ENCODE data around the gene MTO1. TPM values are rescaled to one million over a fixed set of nuclear protein-coding genes. Genes with fewer than 3 reads are reported as not detected.

MTO1 gene
- total RNA-seq, 1 experiment from 2014 or later = 32.4 TPM

DNA sequence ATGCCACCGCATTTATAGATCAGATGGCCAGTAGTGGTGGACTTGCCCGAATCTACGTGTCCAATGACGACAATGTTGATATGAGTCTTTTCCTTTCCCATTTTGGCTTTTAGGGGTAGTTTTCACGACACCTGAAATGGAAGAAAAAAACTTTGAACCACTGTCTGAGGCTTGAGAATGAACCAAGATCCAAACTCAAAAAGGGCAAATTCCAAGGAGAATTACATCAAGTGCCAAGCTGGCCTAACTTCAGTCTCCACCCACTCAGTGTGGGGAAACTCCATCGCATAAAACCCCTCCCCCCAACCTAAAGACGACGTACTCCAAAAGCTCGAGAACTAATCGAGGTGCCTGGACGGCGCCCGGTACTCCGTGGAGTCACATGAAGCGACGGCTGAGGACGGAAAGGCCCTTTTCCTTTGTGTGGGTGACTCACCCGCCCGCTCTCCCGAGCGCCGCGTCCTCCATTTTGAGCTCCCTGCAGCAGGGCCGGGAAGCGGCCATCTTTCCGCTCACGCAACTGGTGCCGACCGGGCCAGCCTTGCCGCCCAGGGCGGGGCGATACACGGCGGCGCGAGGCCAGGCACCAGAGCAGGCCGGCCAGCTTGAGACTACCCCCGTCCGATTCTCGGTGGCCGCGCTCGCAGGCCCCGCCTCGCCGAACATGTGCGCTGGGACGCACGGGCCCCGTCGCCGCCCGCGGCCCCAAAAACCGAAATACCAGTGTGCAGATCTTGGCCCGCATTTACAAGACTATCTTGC, 58.6 kb downstream of the MTO1 start (continued):
- TF ChIP-seq NR2C2 (CRISPR knock-in tag; IDR thresholded peaks at IDR 0.05) = 0 out of 2 replicates have a peak, but pooled peaks have one; percentile 59

GRCh38 chr6:73520688-73521350, 59.3 kb downstream of the MTO1 start, which contains the start of gene EEF1A1:
EEF1A1 (minus strand) TSS chr6:73521032; CDS start chr6:73520026, 1,006 bp downstream.
- Mint-ChIP-seq H3K9me3 (no peaks in the 10 kb centered on the region), H3K4me1 (peaks cover 55% of the 10 kb centered on the region), H3K27me3 (ENCODE audit: low read depth) (peaks cover 12% of the 10 kb centered on the region), H3K27ac (peak within 1 kb of the TSS; percentile 100), H3K36me3 (peaks cover 52% of the 10 kb centered on the region), H3K4me3 (peak within 1 kb of the TSS; percentile 98)
- ChIA-PET POLR2A (interaction anchor here (0.5 to 3.5 kb wide), 20 partner anchors 11 to 133 kb away, joined by 3 to 33 read pairs (median 4); partner anchors contain the start of genes DDX43, MTO1 and SLC17A5), CTCF (interaction anchor here (1.1 to 2.9 kb wide), 3 partner anchors 27 to 132 kb away, joined by 5 to 24 read pairs (median 5); partner anchors contain the start of gene SLC17A5)
- peak; percentile 99 for DNase-seq (ENCODE audit: low spot score)
- ATAC-seq = peak; percentile 89
- TF ChIP-seq CBFB (CRISPR knock-in tag; IDR thresholded peaks at IDR 0.05; ENCODE audit: low read depth) = 0 out of 2 replicates have a peak, but pooled peaks have one; percentile 44
- TF ChIP-seq NFATC4 (CRISPR knock-in tag; IDR thresholded peaks at IDR 0.05) = no peak
- peak; percentile 68 for TF ChIP-seq ETV6 (CRISPR knock-in tag; IDR thresholded peaks at IDR 0.05)
- TF ChIP-seq, protein P1, sequence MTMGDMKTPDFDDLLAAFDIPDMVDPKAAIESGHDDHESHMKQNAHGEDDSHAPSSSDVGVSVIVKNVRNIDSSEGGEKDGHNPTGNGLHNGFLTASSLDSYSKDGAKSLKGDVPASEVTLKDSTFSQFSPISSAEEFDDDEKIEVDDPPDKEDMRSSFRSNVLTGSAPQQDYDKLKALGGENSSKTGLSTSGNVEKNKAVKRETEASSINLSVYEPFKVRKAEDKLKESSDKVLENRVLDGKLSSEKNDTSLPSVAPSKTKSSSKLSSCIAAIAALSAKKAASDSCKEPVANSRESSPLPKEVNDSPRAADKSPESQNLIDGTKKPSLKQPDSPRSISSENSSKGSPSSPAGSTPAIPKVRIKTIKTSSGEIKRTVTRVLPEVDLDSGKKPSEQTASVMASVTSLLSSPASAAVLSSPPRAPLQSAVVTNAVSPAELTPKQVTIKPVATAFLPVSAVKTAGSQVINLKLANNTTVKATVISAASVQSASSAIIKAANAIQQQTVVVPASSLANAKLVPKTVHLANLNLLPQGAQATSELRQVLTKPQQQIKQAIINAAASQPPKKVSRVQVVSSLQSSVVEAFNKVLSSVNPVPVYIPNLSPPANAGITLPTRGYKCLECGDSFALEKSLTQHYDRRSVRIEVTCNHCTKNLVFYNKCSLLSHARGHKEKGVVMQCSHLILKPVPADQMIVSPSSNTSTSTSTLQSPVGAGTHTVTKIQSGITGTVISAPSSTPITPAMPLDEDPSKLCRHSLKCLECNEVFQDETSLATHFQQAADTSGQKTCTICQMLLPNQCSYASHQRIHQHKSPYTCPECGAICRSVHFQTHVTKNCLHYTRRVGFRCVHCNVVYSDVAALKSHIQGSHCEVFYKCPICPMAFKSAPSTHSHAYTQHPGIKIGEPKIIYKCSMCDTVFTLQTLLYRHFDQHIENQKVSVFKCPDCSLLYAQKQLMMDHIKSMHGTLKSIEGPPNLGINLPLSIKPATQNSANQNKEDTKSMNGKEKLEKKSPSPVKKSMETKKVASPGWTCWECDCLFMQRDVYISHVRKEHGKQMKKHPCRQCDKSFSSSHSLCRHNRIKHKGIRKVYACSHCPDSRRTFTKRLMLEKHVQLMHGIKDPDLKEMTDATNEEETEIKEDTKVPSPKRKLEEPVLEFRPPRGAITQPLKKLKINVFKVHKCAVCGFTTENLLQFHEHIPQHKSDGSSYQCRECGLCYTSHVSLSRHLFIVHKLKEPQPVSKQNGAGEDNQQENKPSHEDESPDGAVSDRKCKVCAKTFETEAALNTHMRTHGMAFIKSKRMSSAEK (CRISPR knock-in tag; IDR thresholded peaks at IDR 0.05; ENCODE audit: borderline replicate concordance) = peak; percentile 73; the same call in 1 of the 2 replicates
- TF ChIP-seq JUN (CRISPR knock-in tag; IDR thresholded peaks at IDR 0.05) = peak; percentile 95
- TF ChIP-seq, protein P2, sequence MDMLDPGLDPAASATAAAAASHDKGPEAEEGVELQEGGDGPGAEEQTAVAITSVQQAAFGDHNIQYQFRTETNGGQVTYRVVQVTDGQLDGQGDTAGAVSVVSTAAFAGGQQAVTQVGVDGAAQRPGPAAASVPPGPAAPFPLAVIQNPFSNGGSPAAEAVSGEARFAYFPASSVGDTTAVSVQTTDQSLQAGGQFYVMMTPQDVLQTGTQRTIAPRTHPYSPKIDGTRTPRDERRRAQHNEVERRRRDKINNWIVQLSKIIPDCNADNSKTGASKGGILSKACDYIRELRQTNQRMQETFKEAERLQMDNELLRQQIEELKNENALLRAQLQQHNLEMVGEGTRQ (CRISPR knock-in tag; IDR thresholded peaks at IDR 0.05) = no peak
- peak; percentile 70; the same call in 1 of the 2 replicates for TF ChIP-seq ESRRA (CRISPR knock-in tag; IDR thresholded peaks at IDR 0.05; ENCODE audit: borderline replicate concordance)
- TF ChIP-seq ZNF396 (CRISPR knock-in tag; IDR thresholded peaks at IDR 0.05; ENCODE audit: borderline replicate concordance) = no peak
- TF ChIP-seq NR3C1 (CRISPR knock-in tag; conservative IDR thresholded peaks at IDR 0.05; ENCODE audit: low read depth) = no peak
- TF ChIP-seq ZBTB21 (CRISPR knock-in tag; IDR thresholded peaks at IDR 0.05; ENCODE audit: borderline replicate concordance) = peak; percentile 43
- TF ChIP-seq JAZF1 (CRISPR knock-in tag; IDR thresholded peaks at IDR 0.05) = peak; percentile 64; the same call in 1 of the 2 replicates
- TF ChIP-seq, protein P3, sequence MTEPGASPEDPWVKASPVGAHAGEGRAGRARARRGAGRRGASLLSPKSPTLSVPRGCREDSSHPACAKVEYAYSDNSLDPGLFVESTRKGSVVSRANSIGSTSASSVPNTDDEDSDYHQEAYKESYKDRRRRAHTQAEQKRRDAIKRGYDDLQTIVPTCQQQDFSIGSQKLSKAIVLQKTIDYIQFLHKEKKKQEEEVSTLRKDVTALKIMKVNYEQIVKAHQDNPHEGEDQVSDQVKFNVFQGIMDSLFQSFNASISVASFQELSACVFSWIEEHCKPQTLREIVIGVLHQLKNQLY (CRISPR knock-in tag; IDR thresholded peaks at IDR 0.05) = no peak
- TF ChIP-seq MYBL2 (CRISPR knock-in tag; IDR thresholded peaks at IDR 0.05) = no peak; the same call in 1 of the 2 replicates
- TF ChIP-seq ATF3 (CRISPR knock-in tag; conservative IDR thresholded peaks at IDR 0.05) = no peak; the same call in 1 of the 2 replicates
- TF ChIP-seq ZNF281 (CRISPR knock-in tag; IDR thresholded peaks at IDR 0.05) = peak; percentile 97
- TF ChIP-seq, protein P4, sequence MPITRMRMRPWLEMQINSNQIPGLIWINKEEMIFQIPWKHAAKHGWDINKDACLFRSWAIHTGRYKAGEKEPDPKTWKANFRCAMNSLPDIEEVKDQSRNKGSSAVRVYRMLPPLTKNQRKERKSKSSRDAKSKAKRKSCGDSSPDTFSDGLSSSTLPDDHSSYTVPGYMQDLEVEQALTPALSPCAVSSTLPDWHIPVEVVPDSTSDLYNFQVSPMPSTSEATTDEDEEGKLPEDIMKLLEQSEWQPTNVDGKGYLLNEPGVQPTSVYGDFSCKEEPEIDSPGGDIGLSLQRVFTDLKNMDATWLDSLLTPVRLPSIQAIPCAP (CRISPR knock-in tag; IDR thresholded peaks at IDR 0.05) = peak; percentile 90
- TF ChIP-seq HMGA2 (CRISPR knock-in tag; IDR thresholded peaks at IDR 0.05) = peak; percentile 33; the same call in 1 of the 2 replicates
- TF ChIP-seq FOXP4 (CRISPR knock-in tag; IDR thresholded peaks at IDR 0.05) = peak; percentile 85
- TF ChIP-seq, protein P5, sequence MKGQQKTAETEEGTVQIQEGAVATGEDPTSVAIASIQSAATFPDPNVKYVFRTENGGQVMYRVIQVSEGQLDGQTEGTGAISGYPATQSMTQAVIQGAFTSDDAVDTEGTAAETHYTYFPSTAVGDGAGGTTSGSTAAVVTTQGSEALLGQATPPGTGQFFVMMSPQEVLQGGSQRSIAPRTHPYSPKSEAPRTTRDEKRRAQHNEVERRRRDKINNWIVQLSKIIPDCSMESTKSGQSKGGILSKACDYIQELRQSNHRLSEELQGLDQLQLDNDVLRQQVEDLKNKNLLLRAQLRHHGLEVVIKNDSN (CRISPR knock-in tag; IDR thresholded peaks at IDR 0.05) = peak; percentile 64
- TF ChIP-seq ZNF671 (CRISPR knock-in tag; IDR thresholded peaks at IDR 0.05) = no peak

All from WTC11 (cell line).